IMR-90 (cell line): ENCODE measurements around the gene CAMTA1. TPM values are rescaled to one million over a fixed set of nuclear protein-coding genes. Genes with fewer than 3 reads are reported as not detected.
A peak's percentile ranks its signal among the peaks of the same experiment; 100 is the strongest.

Experiments
- ATAC-seq: fragments of 200-7000 bp; cut with Tn5 transposase; 2 replicates; pipeline ENCODE4 v1.9.1; 2020; ENCODE audit warnings: low read depth, mild to moderate bottlenecking, moderate library complexity
- BruUV-seq: library from RNA; stranded (reverse); fragments of 400-500 nt; replicated peaks from 2 replicates; lab custom pipeline; 2021; lab: Mats Ljungman, UMichigan
- CTCF ChIA-PET: fragments of 300-600 bp; formaldehyde crosslinking; extraction: SDS; loops from one replicate; lab custom pipeline; 2021; ENCODE audit warnings: antibody characterized with exemption; lab: Yijun Ruan, JAX
- POLR2A ChIA-PET: fragments of 300-600 bp; sonication (Branson Sonifier 250); formaldehyde crosslinking; loops from one replicate; lab custom pipeline; 2022; ENCODE audit warnings: antibody characterized with exemption; ENCODE audit not compliant: unreplicated experiment; lab: Charles Lee
- DNase-seq: peaks from one replicate; pipeline ENCODE4 v3.0.0; 2013
- H2AFZ ChIP-seq: replicated peaks from 2 replicates; pipeline ENCODE3; 2013; ENCODE audit warnings: low read length, mild to moderate bottlenecking; ENCODE audit not compliant: poor library complexity
- H2AK5ac ChIP-seq: 2 replicates; pipeline ENCODE4 v1.6.1; 2013; ENCODE audit warnings: low read depth, low read length, inconsistent platforms
- H2AK9ac ChIP-seq: replicated peaks from 2 replicates; pipeline ENCODE3; 2013; ENCODE audit warnings: mild to moderate bottlenecking, low read depth, low read length, moderate library complexity; ENCODE audit not compliant: poor library complexity
- H2BK120ac ChIP-seq: 2 replicates; pipeline ENCODE4 v1.6.1; 2013; ENCODE audit warnings: low read depth, low read length, inconsistent platforms
- H2BK15ac ChIP-seq: 3 replicates; pipeline ENCODE4 v1.6.1; 2013; ENCODE audit warnings: low read depth, low read length, inconsistent platforms
- H2BK20ac ChIP-seq: 2 replicates; pipeline ENCODE4 v1.6.1; 2013; ENCODE audit warnings: low read depth, mild to moderate bottlenecking, inconsistent platforms, low read length, moderate library complexity
- H2BK5ac ChIP-seq: 2 replicates; pipeline ENCODE4 v1.6.1; 2013; ENCODE audit warnings: mild to moderate bottlenecking, low read depth, low read length, inconsistent platforms; ENCODE audit not compliant: poor library complexity, severe bottlenecking
- H3K14ac ChIP-seq: replicated peaks from 2 replicates; pipeline ENCODE4 v1.6.1; 2013; ENCODE audit warnings: low read depth, low read length, inconsistent platforms
- H3K18ac ChIP-seq: 2 replicates; pipeline ENCODE4 v1.6.1; 2013; ENCODE audit warnings: low read depth, low read length, control low read depth
- H3K23ac ChIP-seq: 2 replicates; pipeline ENCODE4 v1.6.1; 2013; ENCODE audit warnings: low read depth, low read length, inconsistent platforms
- H3K27ac ChIP-seq: 2 replicates; pipeline ENCODE4 v1.5.1; 2013; ENCODE audit warnings: mild to moderate bottlenecking, control low read depth, low read length; ENCODE audit not compliant: insufficient read depth
- H3K27me3 ChIP-seq: 2 replicates; pipeline ENCODE4 v1.6.1; 2013; ENCODE audit warnings: low read length; ENCODE audit not compliant: control insufficient read depth, insufficient read depth
- H3K36me3 ChIP-seq: 2 replicates; pipeline ENCODE4 v1.6.1; 2013; ENCODE audit warnings: low read length, mixed read lengths; ENCODE audit not compliant: control insufficient read depth, insufficient read depth
- H3K4ac ChIP-seq: 2 replicates; pipeline ENCODE4 v1.6.1; 2013; ENCODE audit warnings: low read depth, low read length, inconsistent platforms
- H3K4me1 ChIP-seq: 2 replicates; pipeline ENCODE4 v1.6.1; 2013; ENCODE audit warnings: low read length, mixed read lengths; ENCODE audit not compliant: control insufficient read depth, insufficient read depth
- H3K4me2 ChIP-seq: 2 replicates; pipeline ENCODE4 v1.6.1; 2013; ENCODE audit warnings: low read depth, mild to moderate bottlenecking, control low read depth, low read length, moderate library complexity
- H3K4me3 ChIP-seq: 2 replicates; pipeline ENCODE4 v1.5.1; 2013; ENCODE audit warnings: low read depth, mild to moderate bottlenecking, control low read depth, low read length, moderate library complexity; ENCODE audit not compliant: insufficient read depth
- H3K56ac ChIP-seq: 2 replicates; pipeline ENCODE4 v1.6.1; 2013; ENCODE audit warnings: low read length, inconsistent platforms; ENCODE audit not compliant: insufficient read depth; ENCODE audit errors: extremely low read depth
- H3K79me1 ChIP-seq, 2 experiments: 2 replicates each; pipeline ENCODE4 v1.6.1; 2013; ENCODE audit warnings: low read length in 2 of 2, inconsistent platforms in 1 of 2, low read depth in 1 of 2
- H3K9ac ChIP-seq: 2 replicates; pipeline ENCODE4 v1.6.1; 2013; ENCODE audit warnings: low read depth, low read length, control low read depth
- H3K9me1 ChIP-seq: 2 replicates; pipeline ENCODE4 v1.6.1; 2013; ENCODE audit warnings: low read length, inconsistent platforms; ENCODE audit not compliant: insufficient read depth
- H3K9me3 ChIP-seq: 2 replicates; pipeline ENCODE4 v1.6.1; 2013; ENCODE audit warnings: low read length; ENCODE audit not compliant: control insufficient read depth, insufficient read depth
- H4K20me1 ChIP-seq: 2 replicates; pipeline ENCODE4 v1.6.1; 2013; ENCODE audit warnings: low read length, inconsistent platforms; ENCODE audit not compliant: insufficient read depth
- H4K5ac ChIP-seq: 2 replicates; pipeline ENCODE4 v1.6.1; 2013; ENCODE audit warnings: mild to moderate bottlenecking, low read depth, low read length, control low read depth
- H4K8ac ChIP-seq, 2 experiments: 2 replicates each; pipeline ENCODE4 v1.6.1; 2013; ENCODE audit warnings: low read depth in 2 of 2, low read length in 2 of 2, control low read depth in 1 of 2, inconsistent platforms in 1 of 2
- H4K91ac ChIP-seq: 2 replicates; pipeline ENCODE4 v1.6.1; 2013; ENCODE audit warnings: low read depth, low read length, inconsistent platforms; ENCODE audit not compliant: insufficient read depth
- CHD1 ChIP-seq: IDR thresholded peaks from 2 replicates; pipeline ENCODE4 v1.6.1; 2012; ENCODE audit warnings: low read depth, low read length, improper control_type of control experiment
- MAZ ChIP-seq: IDR thresholded peaks from 2 replicates; pipeline ENCODE4 v1.6.1; 2012; ENCODE audit warnings: low read depth, mild to moderate bottlenecking, low read length, improper control_type of control experiment, moderate library complexity, borderline replicate concordance
- MXI1 ChIP-seq: IDR thresholded peaks from 2 replicates; pipeline ENCODE4 v1.6.1; 2012; ENCODE audit warnings: low read depth, mild to moderate bottlenecking, low read length, moderate library complexity, borderline replicate concordance
- RAD21 ChIP-seq: IDR thresholded peaks from 2 replicates; pipeline ENCODE4 v1.6.1; 2012; ENCODE audit warnings: low read length, improper control_type of control experiment
- RCOR1 ChIP-seq: IDR thresholded peaks from 2 replicates; pipeline ENCODE4 v1.6.1; 2012; ENCODE audit warnings: mild to moderate bottlenecking, low read length, improper control_type of control experiment; ENCODE audit not compliant: insufficient replicate concordance
- WGBS, 2 experiments: methylation state at CpG; one replicate each; pipeline versions ENCODE4 v1.1.5 to v1.1.7; 2013; ENCODE audit warnings: missing lambda C conversion rate in 2 of 2; ENCODE audit not compliant: insufficient read length in 1 of 2; ENCODE audit errors: extremely low coverage in 2 of 2; 5-methylcytosine and 5-hydroxymethylcytosine counted together
- dilution Hi-C: fragments of 300-500 bp; cut with HindIII; formaldehyde crosslinking; loops from one replicate; pipeline ENCODE4 v1.14.3; 2018; ENCODE audit warnings: low sequenced_read_pairs; ENCODE audit not compliant: unreplicated experiment
- in situ Hi-C: fragments of 300-500 bp; cut with MboI; formaldehyde crosslinking; loops from 3 replicates; pipeline ENCODE4 v1.14.3; 2019; ENCODE audit warnings: low sequenced_read_pairs, inconsistent platforms, mixed read lengths
- intact Hi-C: fragments of 100-400 bp; cut with micrococcal nuclease; formaldehyde crosslinking; loops from 2 replicates; pipeline ENCODE4 v1.10.0; 2022
- polyA plus RNA-seq, 3 experiments: library from polyadenylated mRNA; depleted of rRNA; stranded (reverse); fragments of >200 nt; gene quantifications; 2 replicates each; pipeline ENCODE4 v1.2.3, GENCODE V29; 2012; ENCODE audit warnings: low replicate concordance in 1 of 3
- total RNA-seq: library from RNA; depleted of rRNA; stranded (reverse); fragments of >200 nt; gene quantifications from 2 replicates; pipeline ENCODE4 v1.2.3, GENCODE V29; 2012
- TF ChIP-seq, protein P1 (sequence below): conservative IDR thresholded peaks from 2 replicates; pipeline ENCODE4 v1.5.1; 2012; ENCODE audit warnings: mild to moderate bottlenecking, low read depth, low read length, improper control_type of control experiment

CAMTA1 gene
- total and polyA plus RNA-seq, 2 of the 4 experiments (the other 2 are of a cell fraction) = 35.5 to 74.3 TPM

GRCh38 chr1:7322283-7322785, 537.1 kb downstream of the CAMTA1 start:
- Histone ChIP-seq H3K56ac (no peak overlapping the region), H4K8ac (no peak overlapping the region; a peak in 1 of 4 replicates), H3K23ac (no peak overlapping the region), H2AFZ (no peak overlapping the region), H4K91ac (no peak overlapping the region), H3K27me3 (no peaks in the 10 kb centered on the region), H3K4me2 (no peak overlapping the region), H2AK5ac (no peak overlapping the region), H3K9ac (no peak overlapping the region), H3K4me3 (no peak overlapping the region), H2BK120ac (peak overlapping the region; percentile 10; the same call in 1 of the 2 replicates), H3K27ac (no peak overlapping the region), H2AK9ac (no peak overlapping the region), H4K5ac (peak overlapping the region; percentile 59; the same call in 1 of the 2 replicates), H3K79me1 (no peaks in the 10 kb centered on the region), H2BK5ac (peak overlapping the region; percentile 75), H3K4me1 (no peaks in the 10 kb centered on the region), H3K9me1 (no peaks in the 10 kb centered on the region; the same call in 1 of the 2 replicates), H3K14ac (no peak overlapping the region), H3K9me3 (no peaks in the 10 kb centered on the region; the same call in 1 of the 2 replicates), H3K4ac (no peak overlapping the region), H3K18ac (peak overlapping the region; percentile 64; the same call in 1 of the 2 replicates), H2BK15ac (no peak overlapping the region), H2BK20ac (no peak overlapping the region), H4K20me1 (no peaks in the 10 kb centered on the region), H3K36me3 (no peaks in the 10 kb centered on the region)
- in situ Hi-C loops = no loop called here
- dilution Hi-C loops = no loop called here
- CTCF ChIA-PET = no interaction called here
- peak; percentile 65 for DNase-seq
- POLR2A ChIA-PET = no interaction called here
- TF ChIP-seq RCOR1 = no peak
- no peak for TF ChIP-seq MAZ
- TF ChIP-seq, protein P1, sequence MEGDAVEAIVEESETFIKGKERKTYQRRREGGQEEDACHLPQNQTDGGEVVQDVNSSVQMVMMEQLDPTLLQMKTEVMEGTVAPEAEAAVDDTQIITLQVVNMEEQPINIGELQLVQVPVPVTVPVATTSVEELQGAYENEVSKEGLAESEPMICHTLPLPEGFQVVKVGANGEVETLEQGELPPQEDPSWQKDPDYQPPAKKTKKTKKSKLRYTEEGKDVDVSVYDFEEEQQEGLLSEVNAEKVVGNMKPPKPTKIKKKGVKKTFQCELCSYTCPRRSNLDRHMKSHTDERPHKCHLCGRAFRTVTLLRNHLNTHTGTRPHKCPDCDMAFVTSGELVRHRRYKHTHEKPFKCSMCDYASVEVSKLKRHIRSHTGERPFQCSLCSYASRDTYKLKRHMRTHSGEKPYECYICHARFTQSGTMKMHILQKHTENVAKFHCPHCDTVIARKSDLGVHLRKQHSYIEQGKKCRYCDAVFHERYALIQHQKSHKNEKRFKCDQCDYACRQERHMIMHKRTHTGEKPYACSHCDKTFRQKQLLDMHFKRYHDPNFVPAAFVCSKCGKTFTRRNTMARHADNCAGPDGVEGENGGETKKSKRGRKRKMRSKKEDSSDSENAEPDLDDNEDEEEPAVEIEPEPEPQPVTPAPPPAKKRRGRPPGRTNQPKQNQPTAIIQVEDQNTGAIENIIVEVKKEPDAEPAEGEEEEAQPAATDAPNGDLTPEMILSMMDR = no peak
- no peak for TF ChIP-seq CHD1
- no peak for TF ChIP-seq RAD21
- no peak for TF ChIP-seq MXI1
- WGBS, 2 experiments = no CpG with 5 or more reads among the region's 2 CpGs
- intact Hi-C loops = no loop called here
- ATAC-seq = peak; percentile 90
- BruUV-seq = no TSS peak
